ENCODE measurements around the gene MBL2.
A peak's percentile ranks its signal among the peaks of the same experiment; 100 is the strongest.

The MBL2 gene

GRCh38 chr10:52740155-52740549 lies 32.4 kb downstream of the MBL2 start:
- no peak for DNase-seq (ENCODE audit: low spot score)

- no peak for DNase-seq (ENCODE audit: low spot score)
These were observed 33.0 kb downstream of the MBL2 start for GRCh38 chr10:52739380-52740154.

GRCh38 chr10:52738951-52739350 lies 33.6 kb downstream of the MBL2 start:
- DNase-seq (ENCODE audit: low spot score): no peak

GRCh38 chr10:52729271-52730104 lies 43.1 kb downstream of the MBL2 start:
- peak; percentile 23 for DNase-seq (ENCODE audit: low spot score)

- no peak for DNase-seq (ENCODE audit: low spot score)
These were observed 52.6 kb downstream of the MBL2 start for GRCh38 chr10:52720018-52720417.
